ENCODE data around the gene CARMIL1. TPM values are rescaled to one million over a fixed set of nuclear protein-coding genes. Genes with fewer than 3 reads are reported as not detected.

Gene CARMIL1
- total RNA-seq, 1 experiment from 2014 or later, result 23.6 TPM

DNA sequence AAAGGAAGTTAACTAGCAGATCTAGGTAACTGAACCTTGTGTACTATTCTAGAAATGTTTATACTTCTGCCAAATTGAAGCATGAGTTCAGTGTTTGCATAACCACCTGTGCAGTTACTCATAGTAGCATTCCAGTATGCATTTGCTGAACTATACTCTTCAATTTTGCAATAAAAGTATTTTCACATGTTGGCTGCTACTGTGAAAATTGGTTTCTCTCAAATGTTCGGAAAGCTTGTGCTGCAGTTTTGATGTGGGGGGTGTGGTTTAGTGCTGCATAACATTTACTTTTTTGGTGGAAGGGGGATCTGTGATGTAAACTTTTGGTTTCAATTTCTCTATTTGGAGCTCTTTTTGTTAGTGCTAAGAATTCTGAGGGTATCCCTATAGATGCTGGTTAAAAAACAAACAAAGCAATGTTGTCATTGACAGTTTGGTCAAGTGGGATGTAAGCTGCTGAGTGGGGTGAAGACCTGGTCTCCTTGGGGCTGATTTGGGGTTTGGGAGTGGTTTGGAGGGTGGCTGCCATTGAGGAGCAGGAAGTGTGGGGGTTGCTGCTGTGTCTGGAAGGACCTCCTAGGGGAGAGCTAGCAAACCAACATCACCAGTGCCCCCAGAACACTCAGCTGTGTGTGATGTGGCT is 87.8 kb downstream of the CARMIL1 start:
- Mint-ChIP-seq H3K4me1 (peaks cover 48 to 58% of the 10 kb centered on the region in 2 experiments), H3K36me3 (ENCODE audit: insufficient read depth in 1 of 3, low read depth in 3 of 3) (no peaks in the 10 kb centered on the region; a peak in 1 of 7 replicates), H3K4me3 (no peak overlapping the region), H3K9me3 (no peaks in the 10 kb centered on the region), H3K27me3 (ENCODE audit: low read depth) (no peaks in the 10 kb centered on the region), H3K27ac (peak overlapping the region in 1 of 3 experiments; percentile 7; a peak in 2 of 7 replicates)
- H2BK5ac ChIP-seq (ENCODE audit: insufficient read length, low read length), result no peak overlapping the region
- TF ChIP-seq, protein P1, sequence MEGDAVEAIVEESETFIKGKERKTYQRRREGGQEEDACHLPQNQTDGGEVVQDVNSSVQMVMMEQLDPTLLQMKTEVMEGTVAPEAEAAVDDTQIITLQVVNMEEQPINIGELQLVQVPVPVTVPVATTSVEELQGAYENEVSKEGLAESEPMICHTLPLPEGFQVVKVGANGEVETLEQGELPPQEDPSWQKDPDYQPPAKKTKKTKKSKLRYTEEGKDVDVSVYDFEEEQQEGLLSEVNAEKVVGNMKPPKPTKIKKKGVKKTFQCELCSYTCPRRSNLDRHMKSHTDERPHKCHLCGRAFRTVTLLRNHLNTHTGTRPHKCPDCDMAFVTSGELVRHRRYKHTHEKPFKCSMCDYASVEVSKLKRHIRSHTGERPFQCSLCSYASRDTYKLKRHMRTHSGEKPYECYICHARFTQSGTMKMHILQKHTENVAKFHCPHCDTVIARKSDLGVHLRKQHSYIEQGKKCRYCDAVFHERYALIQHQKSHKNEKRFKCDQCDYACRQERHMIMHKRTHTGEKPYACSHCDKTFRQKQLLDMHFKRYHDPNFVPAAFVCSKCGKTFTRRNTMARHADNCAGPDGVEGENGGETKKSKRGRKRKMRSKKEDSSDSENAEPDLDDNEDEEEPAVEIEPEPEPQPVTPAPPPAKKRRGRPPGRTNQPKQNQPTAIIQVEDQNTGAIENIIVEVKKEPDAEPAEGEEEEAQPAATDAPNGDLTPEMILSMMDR (conservative IDR thresholded peaks at IDR 0.05), result no peak
- H3K18ac ChIP-seq (ENCODE audit: insufficient read length, low read depth, low read length), result peak overlapping the region; percentile 60
- H3T11ph ChIP-seq (ENCODE audit: low read length), result no peak overlapping the region
- 0 out of 2 replicates have a peak overlapping the region, but pooled peaks have one; percentile 75 for H2BK15ac ChIP-seq (ENCODE audit: low read depth, low read length)
- H3K9me3 ChIP-seq (ENCODE audit: control insufficient read depth, low read depth, low read length), result no peaks in the 10 kb centered on the region
- no peak overlapping the region for H3K23ac ChIP-seq (ENCODE audit: insufficient read length, low read depth, low read length)
- no peaks in the 10 kb centered on the region for H3K23me2 ChIP-seq (ENCODE audit: insufficient read length, low read depth, low read length, poor library complexity, severe bottlenecking)
- no peak overlapping the region for H2AK5ac ChIP-seq (ENCODE audit: insufficient read length, low read length)
- no peak for DNase-seq
- H2BK12ac ChIP-seq (ENCODE audit: insufficient read length, low read depth, low read length), result no peak overlapping the region
- H3K4me1 ChIP-seq (ENCODE audit: insufficient read depth, low read length), result peaks cover 8% of the 10 kb centered on the region; the same call in 1 of the 2 replicates
- peaks cover 6% of the 10 kb centered on the region; the same call in 1 of the 2 replicates for H3K79me2 ChIP-seq (ENCODE audit: insufficient read depth, low read length)
- no peaks in the 10 kb centered on the region for H3K27me3 ChIP-seq (ENCODE audit: insufficient read depth, low read length)
- no peak overlapping the region for H3K56ac ChIP-seq (ENCODE audit: insufficient read length, low read depth, low read length)
- H3K9ac ChIP-seq (ENCODE audit: extremely low read depth, insufficient read length, low read length), result no peak overlapping the region
- H3K79me1 ChIP-seq (ENCODE audit: insufficient read depth, low read depth, low read length, poor library complexity, severe bottlenecking), result peaks cover 7% of the 10 kb centered on the region
- H2AFZ ChIP-seq (ENCODE audit: low read length), result no peak overlapping the region
- no peak overlapping the region for H3K27ac ChIP-seq (ENCODE audit: insufficient read length, low read depth, low read length)
- no CpG with 5 or more reads among the region's 1 CpG for WGBS (ENCODE audit: extremely low coverage, insufficient read length, low lambda C conversion rate)
- H4K20me1 ChIP-seq (ENCODE audit: control insufficient read depth, insufficient read depth, insufficient read length), result no peaks in the 10 kb centered on the region
- no peak overlapping the region for H4K8ac ChIP-seq (replicated peaks; ENCODE audit: insufficient read length, low read depth, low read length)
- no peak overlapping the region for H4K91ac ChIP-seq (ENCODE audit: insufficient read length, low read depth, low read length)
- H3K4me2 ChIP-seq (ENCODE audit: insufficient read depth, insufficient read length, low read length), result no peak overlapping the region
- H4K5ac ChIP-seq (ENCODE audit: insufficient read length, low read depth, low read length), result no peak overlapping the region
- no peak overlapping the region for H2BK20ac ChIP-seq (ENCODE audit: low read depth, low read length, poor library complexity, severe bottlenecking)
- H3K4ac ChIP-seq (ENCODE audit: low read depth, low read length), result no peak overlapping the region; the same call in 1 of the 2 replicates
- no peak overlapping the region for H3K14ac ChIP-seq (ENCODE audit: insufficient read depth, low read length)
- no peak overlapping the region for H2BK120ac ChIP-seq (ENCODE audit: low read depth, low read length, poor library complexity, severe bottlenecking)

All from H9 (cell line).